HG03442 (cell line): Measurements from ENCODE around the gene SOST.

Experiments used
- ATAC-seq: cut with Tn5 transposase; IDR thresholded peaks from one replicate; pipeline ENCODE4 v1.9.1; 2021; ENCODE audit warnings: mild to moderate bottlenecking, moderate library complexity; ENCODE audit not compliant: unreplicated experiment

Gene SOST

GRCh38 chr17:43745541-43745940 lies 13.1 kb downstream of the SOST start:
- no peak for ATAC-seq

- ATAC-seq: no peak
Measured at GRCh38 chr17:43741636-43742035, 17.0 kb downstream of the SOST start.

GRCh38 chr17:43740541-43740940 lies 18.1 kb downstream of the SOST start:
- ATAC-seq: no peak

GRCh38 chr17:43737722-43738121 lies 20.9 kb downstream of the SOST start:
- no peak for ATAC-seq

- no peak for ATAC-seq
Measured at GRCh38 chr17:43736389-43736788, 22.2 kb downstream of the SOST start.

GRCh38 chr17:43734376-43734775 lies 24.2 kb downstream of the SOST start:
- no peak for ATAC-seq

GRCh38 chr17:43733956-43734355 lies 24.6 kb downstream of the SOST start:
- no peak for ATAC-seq

- ATAC-seq: no peak
Measured at GRCh38 chr17:43732958-43733357, 25.6 kb downstream of the SOST start.

- ATAC-seq: no peak
Measured at GRCh38 chr17:43728081-43728480, 30.5 kb downstream of the SOST start.

- ATAC-seq: no peak
Measured at GRCh38 chr17:43723697-43724359, 34.8 kb downstream of the SOST start.

- ATAC-seq: no peak
Measured at GRCh38 chr17:43722870-43723665, 35.5 kb downstream of the SOST start.

- no peak for ATAC-seq
Measured at GRCh38 chr17:43722269-43722619, 36.3 kb downstream of the SOST start.

GRCh38 chr17:43721537-43722268 lies 36.9 kb downstream of the SOST start:
- ATAC-seq: no peak

- ATAC-seq: peak; percentile 59
Measured at GRCh38 chr17:43720311-43721060, 38.1 kb downstream of the SOST start.

GRCh38 chr17:43719578-43719977 lies 39.0 kb downstream of the SOST start:
- ATAC-seq: no peak

GRCh38 chr17:43718544-43718943 lies 40.0 kb downstream of the SOST start:
- ATAC-seq: no peak

GRCh38 chr17:43717913-43718312 lies 40.7 kb downstream of the SOST start:
- no peak for ATAC-seq

GRCh38 chr17:43714465-43715149 lies 44.0 kb downstream of the SOST start:
- no peak for ATAC-seq

- no peak for ATAC-seq
Measured at GRCh38 chr17:43713494-43714162, 45.0 kb downstream of the SOST start.

- ATAC-seq: no peak
Measured at GRCh38 chr17:43712397-43712796, 46.2 kb downstream of the SOST start.
